Activated CD4-positive, alpha-beta T cell treated with anti-CD3 and anti-CD28 coated beads, Interleukin-2, amount 10 ng/mL, durations not matched to agents 7 days and 5 days (primary cell): Measurements from ENCODE around the gene SKOR2. TPM values are rescaled to one million over a fixed set of nuclear protein-coding genes. Genes with fewer than 3 reads are reported as not detected.
A peak's percentile ranks its signal among the peaks of the same experiment; 100 is the strongest.

Experiments used
- CTCF ChIA-PET: fragments of 350-600 bp; sonication (Branson Sonifier 250); formaldehyde crosslinking; loops from one replicate; lab custom pipeline; 2021; ENCODE audit warnings: antibody characterized with exemption; lab: Charles Lee
- POLR2A ChIA-PET: fragments of 350-600 bp; sonication (Branson Sonifier 250); formaldehyde crosslinking; loops from one replicate; lab custom pipeline; 2021; ENCODE audit warnings: antibody characterized with exemption; lab: Charles Lee
- DNase-seq: peaks from one replicate; pipeline ENCODE4 v3.0.0-alpha.2; 2020
- H3K27ac Mint-ChIP-seq: one replicate; pipeline ENCODE4 v1.8.0; 2021; ENCODE audit warnings: mild to moderate bottlenecking, moderate library complexity, mixed read lengths
- H3K27me3 Mint-ChIP-seq: one replicate; pipeline ENCODE4 v1.8.0; 2021; ENCODE audit warnings: mixed read lengths
- H3K36me3 Mint-ChIP-seq: one replicate; pipeline ENCODE4 v1.8.0; 2021; ENCODE audit warnings: low read depth, mixed read lengths
- H3K4me1 Mint-ChIP-seq: one replicate; pipeline ENCODE4 v1.8.0; 2021; ENCODE audit warnings: mixed read lengths
- H3K4me3 Mint-ChIP-seq: one replicate; pipeline ENCODE4 v1.8.0; 2021; ENCODE audit warnings: mild to moderate bottlenecking, moderate library complexity, mixed read lengths
- H3K9me3 Mint-ChIP-seq: one replicate; pipeline ENCODE4 v1.8.0; 2021; ENCODE audit warnings: mixed read lengths
- total RNA-seq, 2 experiments: library from RNA; stranded (reverse); gene quantifications; one replicate each; pipeline ENCODE4 v1.2.3, GENCODE V29; 2021

SKOR2 gene
- total RNA-seq, 2 experiments from 2014 or later: not detected

DNA sequence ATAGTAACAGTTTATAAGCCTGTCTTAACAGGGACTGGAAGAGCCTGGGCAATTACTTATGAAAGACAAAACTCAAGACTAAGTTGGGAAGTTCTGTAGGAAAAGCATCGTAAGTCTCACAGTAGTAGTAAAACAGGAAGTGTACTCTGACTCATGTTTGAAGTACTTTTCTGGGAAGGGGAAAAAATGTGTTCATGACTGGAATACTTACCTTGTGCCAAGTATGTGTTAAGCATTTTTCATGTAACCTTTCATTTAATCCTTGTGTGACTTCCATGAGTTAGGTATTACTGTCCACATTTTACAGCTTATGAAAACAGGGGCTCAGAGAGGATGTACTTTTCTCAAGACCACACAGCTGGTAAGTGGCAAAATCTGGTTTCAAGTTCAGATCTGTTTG lies 13.7 kb upstream of the SKOR2 start:
- ChIA-PET POLR2A (no interaction called here), CTCF (no interaction called here)
- Mint-ChIP-seq H3K27ac (no peak overlapping the region), H3K4me3 (no peak overlapping the region), H3K4me1 (no peaks in the 10 kb centered on the region), H3K36me3 (no peaks in the 10 kb centered on the region), H3K27me3 (peaks cover 66% of the 10 kb centered on the region), H3K9me3 (no peaks in the 10 kb centered on the region)
- no peak for DNase-seq

- Mint-ChIP-seq H3K4me3 (no peak overlapping the region), H3K9me3 (no peaks in the 10 kb centered on the region), H3K27me3 (peaks cover 74% of the 10 kb centered on the region), H3K36me3 (no peaks in the 10 kb centered on the region), H3K27ac (no peak overlapping the region), H3K4me1 (no peaks in the 10 kb centered on the region)
- POLR2A ChIA-PET: no interaction called here
- DNase-seq: no peak
- CTCF ChIA-PET: no interaction called here
Measured at GRCh38 chr18:47264308-47264700, 12.8 kb upstream of the SKOR2 start.

DNA sequence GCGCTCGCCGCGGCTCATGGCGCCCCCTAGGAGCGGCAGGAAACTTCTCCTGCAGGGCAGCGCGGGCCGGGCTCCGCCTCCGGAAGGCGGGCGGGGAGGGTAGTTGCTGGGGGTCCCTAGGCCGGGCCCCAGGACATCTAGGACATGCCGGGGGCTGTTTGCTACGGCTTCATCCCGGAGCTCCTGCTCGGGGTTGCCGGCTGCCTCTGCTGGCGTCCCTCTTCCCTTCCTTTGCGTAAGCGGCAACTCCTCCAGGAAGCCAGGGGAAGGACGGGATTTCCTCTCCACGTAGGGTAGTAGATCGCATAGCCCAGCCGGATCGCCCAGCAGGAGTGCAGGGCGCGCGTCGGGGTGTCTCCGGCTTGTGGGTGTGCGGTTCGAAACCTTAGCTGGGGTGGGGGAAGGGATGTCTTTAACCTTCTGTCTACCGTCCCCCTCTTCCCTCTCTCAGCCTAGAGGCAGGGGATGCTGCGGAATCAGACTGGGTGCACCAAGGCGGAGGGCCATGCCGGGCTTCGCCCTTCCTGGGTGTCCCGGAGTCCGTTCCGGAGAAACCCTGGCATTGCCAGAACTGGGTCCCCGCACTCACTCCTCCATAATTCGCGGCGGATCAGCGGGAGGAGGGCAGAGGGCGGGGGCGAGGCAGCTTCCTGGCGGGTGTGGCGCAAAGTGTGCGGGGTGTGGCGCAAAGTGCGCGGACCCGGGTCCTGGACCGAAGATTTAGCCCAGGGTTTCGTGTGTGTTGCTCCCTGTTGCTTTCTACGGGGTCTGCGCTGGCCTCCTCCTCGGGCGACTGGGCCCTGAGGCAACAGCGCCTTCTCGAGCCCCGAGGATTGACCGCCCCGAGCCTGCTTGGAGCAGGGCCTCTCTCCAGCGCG lies 12.2 kb upstream of the SKOR2 start:
- Mint-ChIP-seq H3K36me3 (no peaks in the 10 kb centered on the region), H3K4me3 (no peak overlapping the region), H3K4me1 (no peaks in the 10 kb centered on the region), H3K9me3 (no peaks in the 10 kb centered on the region), H3K27me3 (peaks cover 74% of the 10 kb centered on the region), H3K27ac (no peak overlapping the region)
- CTCF ChIA-PET: no interaction called here
- DNase-seq: no peak
- POLR2A ChIA-PET: no interaction called here

DNA sequence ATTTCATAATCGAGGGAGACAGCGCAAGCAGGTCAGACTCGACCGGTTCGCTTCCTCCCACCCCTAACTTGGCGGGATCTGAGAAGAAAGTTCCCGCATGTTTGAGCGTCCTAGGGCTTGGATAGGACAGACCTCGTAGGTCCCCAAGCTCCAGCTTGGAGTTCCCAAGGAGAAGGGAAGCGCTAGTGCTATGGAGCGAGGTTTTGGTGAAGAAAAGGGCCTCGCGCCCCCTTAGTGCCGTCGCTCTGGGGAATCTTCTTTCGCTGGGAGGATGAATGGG lies 11.6 kb upstream of the SKOR2 start:
- CTCF ChIA-PET: no interaction called here
- no peak overlapping the region for H3K4me3 Mint-ChIP-seq

GRCh38 chr18:47262301-47263149 lies 11.1 kb upstream of the SKOR2 start:
- H3K36me3 Mint-ChIP-seq: no peaks in the 10 kb centered on the region
- CTCF ChIA-PET: interaction anchor here (1.0 kb wide), 1 partner anchor 14 kb away, joined by 3 read pairs; no protein-coding TSS in a partner anchor

More for the DNA sequence above, 11.6 kb upstream of the SKOR2 start:
- peaks cover 75% of the 10 kb centered on the region for H3K27me3 Mint-ChIP-seq
- no peak for DNase-seq
- H3K27ac Mint-ChIP-seq: no peak overlapping the region
- no peaks in the 10 kb centered on the region for H3K36me3 Mint-ChIP-seq
- no peaks in the 10 kb centered on the region for H3K4me1 Mint-ChIP-seq
- POLR2A ChIA-PET: no interaction called here
- H3K9me3 Mint-ChIP-seq: no peaks in the 10 kb centered on the region

DNA sequence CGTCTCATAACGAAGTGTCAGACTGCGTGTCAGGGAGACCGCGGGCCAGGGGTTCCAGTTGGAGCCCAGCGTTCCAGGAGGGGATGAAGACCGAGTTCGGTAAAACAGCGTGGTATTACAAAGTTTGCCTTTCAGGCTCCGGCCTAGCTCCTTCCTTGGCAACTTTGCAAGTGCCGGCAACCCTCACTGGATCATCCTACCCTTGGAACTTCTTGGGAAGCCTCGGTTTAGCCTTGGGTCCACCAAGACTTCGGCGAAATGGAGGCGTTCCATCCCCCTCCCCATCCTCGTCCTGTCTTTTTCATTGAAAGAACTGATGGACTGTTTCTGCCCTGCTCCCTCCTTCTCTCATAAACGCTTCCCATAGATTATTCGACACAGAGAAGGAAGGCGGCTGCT lies 10.4 kb upstream of the SKOR2 start:
- no peaks in the 10 kb centered on the region for H3K9me3 Mint-ChIP-seq
- POLR2A ChIA-PET: no interaction called here
- H3K4me3 Mint-ChIP-seq: peak overlapping the region; percentile 13
- no peaks in the 10 kb centered on the region for H3K36me3 Mint-ChIP-seq
- H3K27ac Mint-ChIP-seq: no peak overlapping the region
- no peaks in the 10 kb centered on the region for H3K4me1 Mint-ChIP-seq
- CTCF ChIA-PET: interaction anchor here (1.0 kb wide), 1 partner anchor 14 kb away, joined by 3 read pairs; no protein-coding TSS in a partner anchor
- no peak for DNase-seq
- H3K27me3 Mint-ChIP-seq: peaks cover 74% of the 10 kb centered on the region

More at GRCh38 chr18:47262301-47263149, 11.1 kb upstream of the SKOR2 start:
- POLR2A ChIA-PET: no interaction called here
- no peak for DNase-seq
- H3K4me1 Mint-ChIP-seq: no peaks in the 10 kb centered on the region
- peaks cover 74% of the 10 kb centered on the region for H3K27me3 Mint-ChIP-seq
- no peaks in the 10 kb centered on the region for H3K9me3 Mint-ChIP-seq
- H3K4me3 Mint-ChIP-seq: peak overlapping the region; percentile 13
- no peak overlapping the region for H3K27ac Mint-ChIP-seq

- CTCF ChIA-PET: interaction anchor here (0.8 to 1.8 kb wide), 2 partner anchors 9 to 13 kb away, joined by 6 to 7 read pairs; no protein-coding TSS in a partner anchor
Measured at GRCh38 chr18:47260924-47261701, 9.7 kb upstream of the SKOR2 start.

DNA sequence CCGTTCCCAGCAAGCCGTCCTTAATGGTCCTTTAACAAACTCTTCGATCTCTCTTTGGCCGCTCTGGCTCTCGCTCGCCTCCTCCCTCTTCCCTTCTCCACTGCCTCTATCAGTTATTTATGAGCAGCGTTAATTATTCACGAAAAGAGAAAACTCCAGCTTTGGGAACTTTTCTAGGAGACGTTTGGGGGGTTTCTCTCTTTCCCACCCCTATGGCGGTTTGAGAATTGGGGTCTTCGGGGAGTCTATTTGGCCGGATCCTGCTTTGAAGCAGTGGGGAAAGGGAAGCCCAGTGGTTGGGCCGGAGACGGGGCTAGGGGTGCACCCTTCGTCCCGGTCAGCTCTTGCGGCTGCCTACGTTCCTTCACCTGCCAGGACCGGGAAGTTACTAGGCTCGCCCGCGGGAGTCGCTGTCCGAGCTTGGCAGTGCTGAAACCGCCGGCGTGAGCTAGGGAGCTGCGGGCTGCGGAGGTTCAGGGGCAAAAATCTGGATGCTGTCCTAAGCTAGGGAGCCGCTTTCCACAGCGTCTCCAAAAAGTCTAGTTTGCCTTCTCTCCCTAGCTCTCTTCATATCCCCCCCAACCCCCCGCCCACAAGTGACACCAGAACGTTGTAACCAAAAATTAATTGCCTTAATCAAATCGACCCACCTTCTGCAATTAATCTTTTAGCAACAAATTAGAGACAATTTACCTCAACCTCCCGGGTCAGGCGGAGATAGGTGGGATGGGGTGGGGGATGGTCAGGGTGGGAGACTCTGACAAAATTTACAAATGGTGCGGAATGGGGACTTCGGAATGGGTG lies 8.9 kb upstream of the SKOR2 start:
- DNase-seq: peak; percentile 38
- CTCF ChIA-PET: interaction anchor here (0.8 to 1.8 kb wide), 2 partner anchors 10 to 12 kb away, joined by 6 to 7 read pairs; no protein-coding TSS in a partner anchor
- H3K27me3 Mint-ChIP-seq: peaks cover 81% of the 10 kb centered on the region
- no peaks in the 10 kb centered on the region for H3K4me1 Mint-ChIP-seq
- peak overlapping the region; percentile 13 for H3K4me3 Mint-ChIP-seq
- POLR2A ChIA-PET: no interaction called here
- H3K36me3 Mint-ChIP-seq: no peaks in the 10 kb centered on the region
- H3K9me3 Mint-ChIP-seq: no peaks in the 10 kb centered on the region
- peak overlapping the region; percentile 41 for H3K27ac Mint-ChIP-seq

More at GRCh38 chr18:47260924-47261701, 9.7 kb upstream of the SKOR2 start:
- no peak overlapping the region for H3K4me3 Mint-ChIP-seq
- peak overlapping the region; percentile 5 for H3K27ac Mint-ChIP-seq
- DNase-seq: no peak
- H3K27me3 Mint-ChIP-seq: peaks cover 78% of the 10 kb centered on the region
- no peaks in the 10 kb centered on the region for H3K36me3 Mint-ChIP-seq
- no peaks in the 10 kb centered on the region for H3K9me3 Mint-ChIP-seq
- H3K4me1 Mint-ChIP-seq: no peaks in the 10 kb centered on the region
- POLR2A ChIA-PET: no interaction called here

- CTCF ChIA-PET: no interaction called here
- Mint-ChIP-seq H3K4me1 (no peaks in the 10 kb centered on the region), H3K36me3 (no peaks in the 10 kb centered on the region), H3K4me3 (no peak overlapping the region), H3K9me3 (no peaks in the 10 kb centered on the region), H3K27ac (no peak overlapping the region), H3K27me3 (peaks cover 80% of the 10 kb centered on the region)
- POLR2A ChIA-PET: no interaction called here
- DNase-seq: peak; percentile 61
Measured at GRCh38 chr18:47254341-47254939, 3.0 kb upstream of the SKOR2 start.

GRCh38 chr18:47253101-47253654 lies 1.7 kb upstream of the SKOR2 start:
- no peak for DNase-seq
- peaks cover 8% of the 10 kb centered on the region for H3K36me3 Mint-ChIP-seq
- peaks cover 80% of the 10 kb centered on the region for H3K27me3 Mint-ChIP-seq
- H3K9me3 Mint-ChIP-seq: peaks cover 2% of the 10 kb centered on the region
- POLR2A ChIA-PET: no interaction called here
- peaks cover 2% of the 10 kb centered on the region for H3K4me1 Mint-ChIP-seq
- CTCF ChIA-PET: no interaction called here
- H3K4me3 Mint-ChIP-seq: no peak overlapping the region
- no peak overlapping the region for H3K27ac Mint-ChIP-seq

GRCh38 chr18:47250391-47251046 lies 941 bp downstream of the SKOR2 start:
- Mint-ChIP-seq H3K4me1 (peaks cover 2% of the 10 kb centered on the region), H3K27ac (peak overlapping the region; percentile 50), H3K27me3 (peaks cover 74% of the 10 kb centered on the region), H3K9me3 (peaks cover 2% of the 10 kb centered on the region), H3K36me3 (peaks cover 12% of the 10 kb centered on the region), H3K4me3 (no peak overlapping the region)
- POLR2A ChIA-PET: no interaction called here
- DNase-seq: no peak
- CTCF ChIA-PET: interaction anchor here (0.6 kb wide), 1 partner anchor 113 kb away, joined by 4 read pairs; no protein-coding TSS in a partner anchor
